CD4-positive, alpha-beta T cell (primary cell): ENCODE data around the gene SNTG2. TPM values are rescaled to one million over a fixed set of nuclear protein-coding genes. Genes with fewer than 3 reads are reported as not detected.

ENCODE experiments used
- ATAC-seq: fragments of 200-7000 bp; cut with Tn5 transposase; one replicate; pipeline ENCODE4 v1.10.0; 2022; ENCODE audit warnings: mild to moderate bottlenecking; ENCODE audit not compliant: poor library complexity
- CTCF ChIA-PET: fragments of 350-600 bp; sonication (Branson Sonifier 250); formaldehyde crosslinking; loops from one replicate; lab custom pipeline; 2021; ENCODE audit warnings: antibody characterized with exemption, inconsistent platforms; lab: Charles Lee
- POLR2A ChIA-PET: fragments of 350-600 bp; sonication (Branson Sonifier 250); formaldehyde crosslinking; loops from one replicate; lab custom pipeline; 2021; ENCODE audit warnings: antibody characterized with exemption, inconsistent platforms; lab: Charles Lee
- DNase-seq, 14 experiments: peaks; one replicate each; pipeline ENCODE4 v3.0.0-alpha.2; 2013 to 2020; ENCODE audit warnings: mixed read lengths in 2 of 14
- H3K27ac ChIP-seq, 2 donors: one replicate each; pipeline versions ENCODE4 v1.5.1 to v1.7.0; 2013; ENCODE audit warnings: low read length in 2 of 2, low read depth in 1 of 2, mild to moderate bottlenecking in 1 of 2
- H3K27me3 ChIP-seq, 2 experiments: 1 replicate in 1 of 2; 2 replicates in 1 of 2; pipeline versions ENCODE4 v1.6.1 to v1.7.0; 2013; ENCODE audit warnings: low read length in 2 of 2, control low read depth in 1 of 2, mild to moderate bottlenecking in 1 of 2, moderate library complexity in 1 of 2; ENCODE audit not compliant: insufficient read depth in 2 of 2, control insufficient read depth in 1 of 2
- H3K36me3 ChIP-seq: one replicate; pipeline ENCODE4 v1.6.1; 2013; ENCODE audit warnings: low read length, control low read depth; ENCODE audit not compliant: insufficient read depth
- H3K4me1 ChIP-seq: one replicate; pipeline ENCODE4 v1.6.1; 2013; ENCODE audit warnings: low read length, control low read depth; ENCODE audit not compliant: insufficient read depth
- H3K4me3 ChIP-seq: one replicate; pipeline ENCODE4 v1.5.1; 2013; ENCODE audit warnings: mild to moderate bottlenecking, low read length, moderate library complexity
- H3K9me3 ChIP-seq, 2 experiments: 1 replicate in 1 of 2; 2 replicates in 1 of 2; pipeline versions ENCODE4 v1.6.1 to v1.7.0; 2013; ENCODE audit warnings: low read length in 2 of 2, mild to moderate bottlenecking in 2 of 2, control low read depth in 1 of 2, moderate library complexity in 1 of 2; ENCODE audit not compliant: control insufficient read depth in 1 of 2, insufficient read depth in 1 of 2
- H3K27ac Mint-ChIP-seq: one replicate; pipeline ENCODE4 v1.8.0; 2020; ENCODE audit warnings: mixed read lengths
- H3K27me3 Mint-ChIP-seq: one replicate; pipeline ENCODE4 v1.8.0; 2021; ENCODE audit warnings: mixed read lengths
- H3K36me3 Mint-ChIP-seq: one replicate; pipeline ENCODE4 v1.8.0; 2021; ENCODE audit warnings: low read depth, mixed read lengths
- H3K4me1 Mint-ChIP-seq: one replicate; pipeline ENCODE4 v1.8.0; 2021; ENCODE audit warnings: low read depth, mixed read lengths
- H3K4me3 Mint-ChIP-seq: one replicate; pipeline ENCODE4 v1.8.0; 2020; ENCODE audit warnings: mild to moderate bottlenecking, mixed read lengths
- H3K9me3 Mint-ChIP-seq: one replicate; pipeline ENCODE4 v1.8.0; 2020; ENCODE audit warnings: mixed read lengths
- CTCF ChIP-seq: fragments of 200-600 bp; IDR thresholded peaks from one replicate; pipeline ENCODE4 v1.8.0; 2022; ENCODE audit warnings: antibody characterized with exemption, mild to moderate bottlenecking
- intact Hi-C, 2 experiments: fragments of 100-400 bp; cut with DNase I in 1 of 2; cut with micrococcal nuclease in 1 of 2; formaldehyde crosslinking; loops; one replicate each; pipeline versions ENCODE4 v1.15.1 to v1.9.0; 2023 to 2025; cut with DNase I, micrococcal nuclease
- total RNA-seq, 174 experiments: library from RNA in 2 of 174; stranded (reverse) in 2 of 174; gene quantifications; one replicate each; pipeline ENCODE4 v1.2.3 and lab custom pipeline; 2021 to 2026

Gene SNTG2
- total RNA-seq, 2 experiments from 2014 or later = 1.1 to 1.5 TPM

GRCh38 chr2:1283871-1284270, 333.2 kb downstream of the SNTG2 start:
- Mint-ChIP-seq H3K9me3 (no peaks in the 10 kb centered on the region), H3K36me3 (no peaks in the 10 kb centered on the region), H3K4me1 (no peaks in the 10 kb centered on the region), H3K4me3 (no peak overlapping the region), H3K27ac (no peak overlapping the region), H3K27me3 (no peaks in the 10 kb centered on the region)
- no peak for TF ChIP-seq CTCF
- H3K27ac ChIP-seq = no peak overlapping the region
- no peaks in the 10 kb centered on the region for H3K36me3 ChIP-seq
- POLR2A ChIA-PET = no interaction called here
- intact Hi-C loops = no loop called here
- H3K9me3 ChIP-seq = peaks cover 0 to 14% of the 10 kb centered on the region in 2 experiments
- H3K27me3 ChIP-seq = no peaks in the 10 kb centered on the region
- no peaks in the 10 kb centered on the region for H3K4me1 ChIP-seq
- ATAC-seq (no peak), DNase-seq (no peak)
- CTCF ChIA-PET = no interaction called here
- no peak overlapping the region for H3K4me3 ChIP-seq

GRCh38 chr2:1286929-1287328, 336.3 kb downstream of the SNTG2 start:
- Mint-ChIP-seq H3K27ac (no peak overlapping the region), H3K36me3 (no peaks in the 10 kb centered on the region), H3K9me3 (no peaks in the 10 kb centered on the region), H3K4me3 (no peak overlapping the region), H3K4me1 (no peaks in the 10 kb centered on the region), H3K27me3 (no peaks in the 10 kb centered on the region)
- Histone ChIP-seq H3K27me3 (no peaks in the 10 kb centered on the region), H3K4me1 (no peaks in the 10 kb centered on the region), H3K36me3 (no peaks in the 10 kb centered on the region), H3K27ac (no peak overlapping the region), H3K9me3 (peaks cover 0 to 13% of the 10 kb centered on the region in 2 experiments), H3K4me3 (no peak overlapping the region)
- intact Hi-C loops = no loop called here
- no peak for TF ChIP-seq CTCF
- ChIA-PET POLR2A (no interaction called here), CTCF (no interaction called here)
- no peak for DNase-seq
- no peak for ATAC-seq

GRCh38 chr2:1287427-1287826, 336.8 kb downstream of the SNTG2 start:
- no peaks in the 10 kb centered on the region for H3K4me1 Mint-ChIP-seq
- Histone ChIP-seq H3K4me3 (no peak overlapping the region), H3K4me1 (no peaks in the 10 kb centered on the region), H3K36me3 (no peaks in the 10 kb centered on the region), H3K27me3 (no peaks in the 10 kb centered on the region), H3K27ac (no peak overlapping the region), H3K9me3 (peaks cover 0 to 13% of the 10 kb centered on the region in 2 experiments)
- no peak for ATAC-seq
- no peak overlapping the region for H3K27ac Mint-ChIP-seq
- H3K27me3 Mint-ChIP-seq = no peaks in the 10 kb centered on the region
- no peak for DNase-seq
- TF ChIP-seq CTCF = no peak
- no peak overlapping the region for H3K4me3 Mint-ChIP-seq
- H3K9me3 Mint-ChIP-seq = peaks cover under 1% of the 10 kb centered on the region
- CTCF ChIA-PET = no interaction called here
- intact Hi-C loops = no loop called here
- H3K36me3 Mint-ChIP-seq = no peaks in the 10 kb centered on the region
- POLR2A ChIA-PET = no interaction called here
